ENCODE measurements around the gene GABRG3.
A peak's percentile ranks its signal among the peaks of the same experiment; 100 is the strongest.

The GABRG3 gene

DNA sequence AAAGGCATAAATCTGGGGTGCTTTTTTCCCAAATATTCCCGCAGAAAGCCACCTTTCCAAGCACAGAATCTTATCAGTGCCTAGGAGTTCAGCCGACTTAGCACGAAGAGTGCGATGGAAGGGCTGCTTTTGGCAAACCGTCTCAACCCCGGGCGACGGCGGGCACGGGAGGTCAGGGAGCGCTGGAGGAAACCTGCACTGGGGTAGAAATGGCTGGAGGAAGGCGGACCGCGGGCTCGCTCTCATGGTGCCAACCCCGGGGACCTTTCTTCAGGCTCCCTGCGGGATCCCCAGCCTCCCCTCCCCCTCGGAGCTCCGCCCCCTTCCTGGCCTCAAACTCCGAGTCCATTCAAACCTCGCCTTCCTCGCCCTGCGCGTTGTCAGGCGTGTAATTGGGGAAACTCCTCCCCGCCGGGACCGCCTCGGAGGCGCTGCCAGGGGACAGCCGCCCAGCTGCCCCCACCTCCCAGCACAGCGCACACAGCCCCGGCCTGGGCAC is at the start of gene GABRG3:
GABRG3 (plus strand) TSS at position 470 of the 499 bp plus-strand sequence.
- Histone ChIP-seq H3K4me1 (ENCODE audit: control insufficient read depth in 5 of 5, insufficient read depth in 5 of 5, low read length in 5 of 5) (peaks cover 0 to 10% (median 3%) of the 10 kb centered on the region in 5 donors), H3K27ac (ENCODE audit: low read depth, low read length) (no peak within 1 kb of the TSS), H3K4me3 (ENCODE audit: low read depth in 1 of 5, low read length in 5 of 5) (peak within 1 kb of the TSS in 1 of 5 donors; percentile 26), H3K27me3 (ENCODE audit: control insufficient read depth in 5 of 5, insufficient read depth in 4 of 5, low read length in 5 of 5) (peaks cover 7 to 19% (median 16%) of the 10 kb centered on the region in 5 donors), H3K36me3 (ENCODE audit: control insufficient read depth in 5 of 5, insufficient read depth in 5 of 5, low read length in 5 of 5) (no peaks in the 10 kb centered on the region), H3K9me3 (ENCODE audit: control insufficient read depth in 5 of 5, low read length in 5 of 5) (no peaks in the 10 kb centered on the region), H3K9ac (ENCODE audit: low read length in 5 of 5) (no peak within 1 kb of the TSS)

DNA sequence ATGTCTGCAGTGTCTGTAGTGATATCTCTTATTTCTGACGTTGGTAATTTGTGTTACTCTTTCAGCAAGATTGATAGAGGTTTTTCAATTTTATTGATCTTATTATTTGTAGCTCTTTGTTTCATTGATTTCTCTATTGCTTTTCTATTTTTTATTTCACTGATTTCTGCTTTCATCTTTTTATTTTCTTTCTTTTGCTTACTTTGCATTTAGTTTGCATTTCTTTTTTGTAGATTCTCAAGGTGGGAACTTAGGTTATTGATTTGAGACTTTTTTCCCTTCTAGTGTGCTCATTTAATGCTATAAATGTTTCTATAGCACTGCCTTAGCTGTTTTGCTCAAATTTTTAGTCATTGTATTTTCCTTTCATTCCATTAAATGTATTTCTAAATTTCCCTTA is 49.5 kb upstream of the GABRG3 start:
- no peak overlapping the region for H3K27ac ChIP-seq (ENCODE audit: low read depth, low read length)
- no peaks in the 10 kb centered on the region for H3K27me3 ChIP-seq (ENCODE audit: control insufficient read depth in 5 of 5, insufficient read depth in 4 of 5, low read length in 5 of 5)
- no peak overlapping the region for H3K4me3 ChIP-seq (ENCODE audit: low read depth in 1 of 5, low read length in 5 of 5)
- peaks cover 9 to 33% (median 20%) of the 10 kb centered on the region in 5 donors for H3K9me3 ChIP-seq (ENCODE audit: control insufficient read depth in 5 of 5, low read length in 5 of 5)
- no peaks in the 10 kb centered on the region for H3K4me1 ChIP-seq (ENCODE audit: control insufficient read depth in 5 of 5, insufficient read depth in 5 of 5, low read length in 5 of 5)
- H3K36me3 ChIP-seq (ENCODE audit: control insufficient read depth in 5 of 5, insufficient read depth in 5 of 5, low read length in 5 of 5): no peaks in the 10 kb centered on the region
- H3K9ac ChIP-seq (ENCODE audit: low read length in 5 of 5): no peak overlapping the region

DNA sequence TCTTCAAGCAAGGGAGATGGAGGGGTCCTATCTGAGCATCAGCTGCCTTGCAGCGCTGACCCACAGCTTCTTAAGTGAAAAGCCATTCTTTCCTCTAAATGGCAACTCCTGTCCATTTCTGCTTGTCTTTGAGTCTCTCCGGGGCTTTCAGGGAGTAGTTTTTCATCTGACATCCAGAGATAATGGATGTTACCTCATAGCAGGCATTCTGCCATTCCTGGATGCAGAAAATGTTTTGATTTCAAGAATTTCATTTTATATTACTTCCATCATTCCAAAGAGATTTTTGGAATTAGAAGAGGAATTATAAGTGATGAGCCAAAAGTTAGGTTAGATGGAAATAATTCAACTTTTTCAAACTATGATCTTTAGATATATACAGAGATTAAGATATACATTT is 44.9 kb upstream of the GABRG3 start:
- peaks cover 0 to 4% (median 0%) of the 10 kb centered on the region in 5 donors for H3K9me3 ChIP-seq (ENCODE audit: control insufficient read depth in 5 of 5, low read length in 5 of 5)
- no peak overlapping the region for H3K27ac ChIP-seq (ENCODE audit: low read depth, low read length)
- H3K27me3 ChIP-seq (ENCODE audit: control insufficient read depth in 5 of 5, insufficient read depth in 4 of 5, low read length in 5 of 5): peaks cover 0 to 3% (median 0%) of the 10 kb centered on the region in 5 donors
- H3K36me3 ChIP-seq (ENCODE audit: control insufficient read depth in 5 of 5, insufficient read depth in 5 of 5, low read length in 5 of 5): no peaks in the 10 kb centered on the region
- no peak overlapping the region for H3K4me3 ChIP-seq (ENCODE audit: low read depth in 1 of 5, low read length in 5 of 5)
- no peak overlapping the region for H3K9ac ChIP-seq (ENCODE audit: low read length in 5 of 5)
- H3K4me1 ChIP-seq (ENCODE audit: control insufficient read depth in 5 of 5, insufficient read depth in 5 of 5, low read length in 5 of 5): no peaks in the 10 kb centered on the region

DNA sequence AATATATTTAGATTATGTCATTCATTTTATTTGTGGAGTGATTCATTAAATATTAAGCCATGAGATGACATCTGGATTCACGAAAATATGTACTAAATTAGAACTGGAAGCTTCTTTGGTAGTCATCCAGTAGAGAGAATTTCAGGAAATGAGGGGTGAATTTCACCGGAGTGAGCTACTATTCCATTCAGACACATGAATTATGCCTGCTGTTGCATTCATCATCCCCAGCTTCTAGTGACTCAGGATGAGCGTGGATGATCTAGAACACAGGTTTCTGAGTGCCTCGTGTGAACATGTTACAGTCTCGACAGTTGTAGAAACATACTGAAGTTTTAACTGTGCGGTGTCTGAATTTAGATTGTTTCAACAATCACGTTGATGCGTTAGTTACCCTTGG is 42.9 kb upstream of the GABRG3 start:
- H3K36me3 ChIP-seq (ENCODE audit: control insufficient read depth in 5 of 5, insufficient read depth in 5 of 5, low read length in 5 of 5): no peaks in the 10 kb centered on the region

DNA sequence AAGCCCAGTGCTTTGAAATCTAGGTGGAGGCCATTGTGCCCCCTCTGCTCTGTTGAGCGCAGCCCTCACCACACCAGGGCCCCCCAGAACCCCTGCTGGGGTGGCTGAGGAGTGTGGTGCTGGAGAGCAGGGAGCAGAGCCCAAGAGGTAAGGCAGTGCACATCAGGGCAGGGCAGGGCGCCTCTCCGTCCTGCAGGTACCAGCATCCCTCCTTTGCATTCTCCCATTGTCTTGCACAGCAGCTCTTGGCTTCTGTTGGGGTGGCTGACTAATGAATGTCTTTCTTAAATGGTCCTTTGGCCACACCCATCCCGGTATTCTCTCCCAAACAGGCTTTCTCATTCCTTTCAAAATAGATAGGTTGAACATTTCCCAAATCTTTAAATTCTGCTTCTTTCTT is 41.4 kb upstream of the GABRG3 start:
- Histone ChIP-seq H3K27me3 (ENCODE audit: control insufficient read depth in 5 of 5, insufficient read depth in 4 of 5, low read length in 5 of 5) (peaks cover 0 to 3% (median 0%) of the 10 kb centered on the region in 5 donors), H3K36me3 (ENCODE audit: control insufficient read depth in 5 of 5, insufficient read depth in 5 of 5, low read length in 5 of 5) (no peaks in the 10 kb centered on the region), H3K4me3 (ENCODE audit: low read depth in 1 of 5, low read length in 5 of 5) (no peak overlapping the region), H3K4me1 (ENCODE audit: control insufficient read depth in 5 of 5, insufficient read depth in 5 of 5, low read length in 5 of 5) (no peaks in the 10 kb centered on the region), H3K27ac (ENCODE audit: low read depth, low read length) (no peak overlapping the region), H3K9me3 (ENCODE audit: control insufficient read depth in 5 of 5, low read length in 5 of 5) (peaks cover 0 to 3% (median 0%) of the 10 kb centered on the region in 5 donors), H3K9ac (ENCODE audit: low read length in 5 of 5) (no peak overlapping the region)

More for the DNA sequence above, 42.9 kb upstream of the GABRG3 start:
- Histone ChIP-seq H3K4me1 (ENCODE audit: control insufficient read depth in 5 of 5, insufficient read depth in 5 of 5, low read length in 5 of 5) (no peaks in the 10 kb centered on the region), H3K27ac (ENCODE audit: low read depth, low read length) (no peak overlapping the region), H3K4me3 (ENCODE audit: low read depth in 1 of 5, low read length in 5 of 5) (no peak overlapping the region), H3K9ac (ENCODE audit: low read length in 5 of 5) (no peak overlapping the region), H3K9me3 (ENCODE audit: control insufficient read depth in 5 of 5, low read length in 5 of 5) (peaks cover 0 to 3% (median 0%) of the 10 kb centered on the region in 5 donors), H3K27me3 (ENCODE audit: control insufficient read depth in 5 of 5, insufficient read depth in 4 of 5, low read length in 5 of 5) (peaks cover 0 to 3% (median 0%) of the 10 kb centered on the region in 5 donors)

DNA sequence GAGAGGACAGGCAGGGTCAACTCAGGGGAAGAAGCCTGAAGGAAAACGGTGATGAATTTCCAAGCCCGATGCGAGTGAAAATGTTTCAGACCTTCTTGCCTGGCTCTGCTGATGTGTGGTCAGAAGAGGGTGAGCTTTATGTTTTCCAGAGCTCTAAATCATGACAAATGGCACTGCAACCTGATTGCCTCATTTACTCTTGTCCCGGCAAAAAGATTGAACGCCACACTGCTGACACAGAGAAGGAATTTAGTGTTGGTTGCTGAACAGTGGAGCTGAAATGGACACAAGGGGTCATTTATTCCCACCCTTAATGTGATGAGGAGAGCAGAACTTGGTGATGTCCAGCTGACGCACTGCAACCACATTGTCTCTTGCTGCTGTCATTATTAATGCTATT is 36.1 kb upstream of the GABRG3 start:
- Histone ChIP-seq H3K27ac (ENCODE audit: low read depth, low read length) (no peak overlapping the region), H3K36me3 (ENCODE audit: control insufficient read depth in 5 of 5, insufficient read depth in 5 of 5, low read length in 5 of 5) (no peaks in the 10 kb centered on the region), H3K9me3 (ENCODE audit: control insufficient read depth in 5 of 5, low read length in 5 of 5) (no peaks in the 10 kb centered on the region), H3K9ac (ENCODE audit: low read length in 5 of 5) (no peak overlapping the region), H3K4me3 (ENCODE audit: low read depth in 1 of 5, low read length in 5 of 5) (no peak overlapping the region), H3K4me1 (ENCODE audit: control insufficient read depth in 5 of 5, insufficient read depth in 5 of 5, low read length in 5 of 5) (no peaks in the 10 kb centered on the region), H3K27me3 (ENCODE audit: control insufficient read depth in 5 of 5, insufficient read depth in 4 of 5, low read length in 5 of 5) (no peaks in the 10 kb centered on the region)

DNA sequence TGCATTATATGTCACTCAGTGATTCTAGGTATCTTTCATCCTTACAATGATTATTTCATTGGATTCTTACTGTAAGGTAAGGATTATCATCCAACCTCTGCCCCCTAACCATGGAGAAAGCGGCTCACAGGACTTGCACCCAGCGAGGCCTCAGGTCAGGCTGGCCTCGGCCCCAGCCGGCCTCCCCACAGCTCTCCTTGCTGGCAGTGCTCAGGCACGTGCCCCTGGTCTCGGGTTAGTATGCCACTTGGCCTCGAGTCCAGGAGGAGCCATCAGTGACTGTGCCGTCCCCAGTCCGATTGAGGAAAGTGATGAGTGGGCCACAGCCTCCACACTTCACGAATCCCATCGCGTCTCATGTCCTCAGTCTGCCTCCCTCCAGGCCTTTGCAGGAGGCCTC is 35.7 kb upstream of the GABRG3 start:
- no peaks in the 10 kb centered on the region for H3K36me3 ChIP-seq (ENCODE audit: control insufficient read depth in 5 of 5, insufficient read depth in 5 of 5, low read length in 5 of 5)
- no peaks in the 10 kb centered on the region for H3K9me3 ChIP-seq (ENCODE audit: control insufficient read depth in 5 of 5, low read length in 5 of 5)
- no peak overlapping the region for H3K4me3 ChIP-seq (ENCODE audit: low read depth in 1 of 5, low read length in 5 of 5)
- H3K4me1 ChIP-seq (ENCODE audit: control insufficient read depth in 5 of 5, insufficient read depth in 5 of 5, low read length in 5 of 5): no peaks in the 10 kb centered on the region
- H3K27me3 ChIP-seq (ENCODE audit: control insufficient read depth in 5 of 5, insufficient read depth in 4 of 5, low read length in 5 of 5): no peaks in the 10 kb centered on the region
- H3K9ac ChIP-seq (ENCODE audit: low read length in 5 of 5): no peak overlapping the region
- no peak overlapping the region for H3K27ac ChIP-seq (ENCODE audit: low read depth, low read length)

DNA sequence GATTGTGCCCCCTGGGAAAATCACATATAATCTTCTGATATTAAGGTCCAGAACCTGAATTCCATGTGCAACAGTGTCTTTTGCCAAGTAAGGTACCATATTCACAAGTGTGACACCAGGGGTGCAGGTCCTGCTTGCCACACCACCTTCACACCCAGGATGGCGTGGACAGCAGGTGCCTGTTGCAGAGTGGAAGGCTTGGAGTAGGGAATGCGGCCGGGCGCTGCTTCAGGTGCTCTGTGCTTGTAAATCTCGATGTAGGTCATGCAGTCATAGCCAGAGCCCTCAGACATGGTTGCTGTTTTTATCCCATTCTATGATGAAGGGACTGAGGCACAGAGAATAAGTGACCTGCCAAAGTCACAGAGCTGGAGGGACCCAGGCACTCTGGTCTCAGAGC is 34.5 kb upstream of the GABRG3 start:
- Histone ChIP-seq H3K27me3 (ENCODE audit: control insufficient read depth in 5 of 5, insufficient read depth in 4 of 5, low read length in 5 of 5) (no peaks in the 10 kb centered on the region), H3K4me1 (ENCODE audit: control insufficient read depth in 5 of 5, insufficient read depth in 5 of 5, low read length in 5 of 5) (no peaks in the 10 kb centered on the region), H3K9me3 (ENCODE audit: control insufficient read depth in 5 of 5, low read length in 5 of 5) (no peaks in the 10 kb centered on the region), H3K9ac (ENCODE audit: low read length in 5 of 5) (no peak overlapping the region), H3K27ac (ENCODE audit: low read depth, low read length) (no peak overlapping the region), H3K36me3 (ENCODE audit: control insufficient read depth in 5 of 5, insufficient read depth in 5 of 5, low read length in 5 of 5) (no peaks in the 10 kb centered on the region), H3K4me3 (ENCODE audit: low read depth in 1 of 5, low read length in 5 of 5) (no peak overlapping the region)

DNA sequence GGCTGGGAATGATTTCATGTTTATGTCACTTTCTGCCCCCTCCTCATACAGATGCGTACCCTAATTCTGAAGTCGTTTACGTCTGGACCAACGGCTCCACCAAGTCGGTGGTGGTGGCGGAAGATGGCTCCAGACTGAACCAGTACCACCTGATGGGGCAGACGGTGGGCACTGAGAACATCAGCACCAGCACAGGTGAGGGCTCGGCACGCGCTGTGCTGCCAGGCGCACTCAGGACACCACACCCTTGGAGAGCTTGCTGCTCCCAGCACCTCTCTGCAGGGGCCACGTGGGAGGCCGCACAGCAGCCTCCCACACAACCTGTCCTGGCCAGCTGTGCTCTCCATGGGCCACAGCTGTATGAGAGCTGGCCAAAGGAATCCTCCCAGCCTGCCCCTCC is 33.8 kb upstream of the GABRG3 start:
- no peak overlapping the region for H3K27ac ChIP-seq (ENCODE audit: low read depth, low read length)
- H3K9ac ChIP-seq (ENCODE audit: low read length in 5 of 5): no peak overlapping the region
- no peaks in the 10 kb centered on the region for H3K27me3 ChIP-seq (ENCODE audit: control insufficient read depth in 5 of 5, insufficient read depth in 4 of 5, low read length in 5 of 5)
- H3K4me3 ChIP-seq (ENCODE audit: low read depth in 1 of 5, low read length in 5 of 5): no peak overlapping the region
- H3K9me3 ChIP-seq (ENCODE audit: control insufficient read depth in 5 of 5, low read length in 5 of 5): no peaks in the 10 kb centered on the region
- H3K36me3 ChIP-seq (ENCODE audit: control insufficient read depth in 5 of 5, insufficient read depth in 5 of 5, low read length in 5 of 5): no peaks in the 10 kb centered on the region
- no peaks in the 10 kb centered on the region for H3K4me1 ChIP-seq (ENCODE audit: control insufficient read depth in 5 of 5, insufficient read depth in 5 of 5, low read length in 5 of 5)

DNA sequence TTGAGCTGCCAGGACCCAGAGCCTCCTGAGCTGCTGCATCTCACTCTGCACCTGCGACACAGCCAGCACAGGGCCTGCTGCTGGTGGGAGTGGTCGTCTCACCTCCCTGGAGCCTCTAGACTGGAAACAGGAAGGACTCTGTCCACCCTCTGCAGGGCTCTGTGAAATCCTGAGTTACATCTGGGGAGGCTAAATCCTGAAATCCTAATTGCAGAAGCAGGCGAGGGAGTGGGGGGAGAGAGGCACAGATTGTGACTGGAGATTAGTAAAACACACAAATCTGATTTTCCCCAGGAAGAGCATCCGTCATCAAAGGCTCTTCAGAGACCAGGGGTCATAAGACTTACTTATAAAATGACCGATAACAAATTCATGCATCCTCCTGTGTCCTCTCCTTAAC is 31.6 kb upstream of the GABRG3 start:
- Histone ChIP-seq H3K27me3 (ENCODE audit: control insufficient read depth in 5 of 5, insufficient read depth in 4 of 5, low read length in 5 of 5) (no peaks in the 10 kb centered on the region), H3K4me3 (ENCODE audit: low read depth in 1 of 5, low read length in 5 of 5) (no peak overlapping the region), H3K36me3 (ENCODE audit: control insufficient read depth in 5 of 5, insufficient read depth in 5 of 5, low read length in 5 of 5) (no peaks in the 10 kb centered on the region)

DNA sequence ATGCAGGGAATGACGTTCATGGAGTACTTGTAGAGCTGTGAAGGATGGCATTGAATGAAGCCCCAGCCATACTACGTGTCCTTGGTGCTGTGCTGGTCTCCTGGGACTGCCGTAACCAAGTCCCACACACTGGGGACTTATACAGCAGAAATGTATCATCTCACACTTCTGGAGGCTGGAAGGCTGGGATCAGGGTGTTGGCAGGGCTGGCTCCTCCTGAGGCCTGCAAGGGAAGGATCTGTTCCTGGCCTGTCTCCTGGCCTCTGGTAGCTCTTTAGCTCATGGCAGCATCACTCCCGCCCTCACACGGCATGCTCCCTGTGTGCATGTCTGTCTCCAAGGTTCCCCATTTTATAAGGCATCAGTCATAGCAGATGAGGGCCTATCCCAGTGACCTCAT is 29.5 kb upstream of the GABRG3 start:
- Histone ChIP-seq H3K4me1 (ENCODE audit: control insufficient read depth in 5 of 5, insufficient read depth in 5 of 5, low read length in 5 of 5) (no peaks in the 10 kb centered on the region), H3K9ac (ENCODE audit: low read length in 5 of 5) (no peak overlapping the region), H3K4me3 (ENCODE audit: low read depth in 1 of 5, low read length in 5 of 5) (no peak overlapping the region), H3K27ac (ENCODE audit: low read depth, low read length) (no peak overlapping the region), H3K9me3 (ENCODE audit: control insufficient read depth in 5 of 5, low read length in 5 of 5) (peaks cover 0 to 4% (median 0%) of the 10 kb centered on the region in 5 donors), H3K36me3 (ENCODE audit: control insufficient read depth in 5 of 5, insufficient read depth in 5 of 5, low read length in 5 of 5) (no peaks in the 10 kb centered on the region), H3K27me3 (ENCODE audit: control insufficient read depth in 5 of 5, insufficient read depth in 4 of 5, low read length in 5 of 5) (no peaks in the 10 kb centered on the region)

More for the DNA sequence above, 31.6 kb upstream of the GABRG3 start:
- no peak overlapping the region for H3K27ac ChIP-seq (ENCODE audit: low read depth, low read length)
- H3K9me3 ChIP-seq (ENCODE audit: control insufficient read depth in 5 of 5, low read length in 5 of 5): no peaks in the 10 kb centered on the region
- H3K9ac ChIP-seq (ENCODE audit: low read length in 5 of 5): no peak overlapping the region
- H3K4me1 ChIP-seq (ENCODE audit: control insufficient read depth in 5 of 5, insufficient read depth in 5 of 5, low read length in 5 of 5): no peaks in the 10 kb centered on the region

Data from subcutaneous abdominal adipose tissue (tissue), 5 donors.